Endothelial cell of hepatic sinusoid (primary cell): ENCODE data around the gene STXBP6.

Experiments
- in situ Hi-C: cut with HindIII; loops from 2 replicates; pipeline ENCODE4 v1.10.0; 2017; ENCODE audit warnings: low sequenced_read_pairs

Gene STXBP6

DNA sequence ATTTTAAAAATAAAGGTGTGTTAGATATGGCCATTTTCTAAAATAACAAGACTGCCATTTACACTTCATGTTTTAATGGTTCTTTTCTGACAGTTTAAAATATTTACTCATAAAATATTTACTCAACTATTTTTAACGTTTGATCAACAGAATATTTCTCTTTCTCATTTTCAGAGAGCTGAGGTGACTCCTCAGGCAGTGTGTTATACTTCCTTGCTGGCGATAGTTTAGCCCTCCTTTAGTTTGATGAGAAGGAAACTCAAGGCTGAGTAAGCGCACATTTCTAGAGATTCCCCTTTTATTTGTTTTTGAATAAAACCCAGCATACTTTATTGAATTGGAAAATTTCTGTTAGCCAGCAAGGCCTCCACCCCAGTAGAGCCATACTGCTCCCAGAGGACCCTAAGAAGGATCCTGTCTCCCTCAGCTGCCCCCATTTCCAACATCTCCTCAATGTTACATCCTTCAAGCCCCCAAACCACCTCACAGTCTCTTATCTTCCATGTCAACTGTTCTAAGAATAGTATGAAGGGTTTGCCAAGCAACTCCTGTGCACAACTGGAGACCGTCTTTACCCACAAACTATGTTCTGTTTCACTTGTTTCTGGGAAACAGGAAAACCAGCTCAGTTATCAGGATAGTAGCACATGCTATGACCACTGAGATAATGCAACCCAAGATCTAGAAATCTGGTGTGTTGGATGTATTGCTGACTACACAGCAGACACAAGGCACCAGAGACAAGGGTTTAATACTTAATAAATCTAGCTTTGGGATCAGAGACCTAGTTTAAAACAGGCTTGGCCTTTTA lies 129.5 kb downstream of the STXBP6 start:
- in situ Hi-C loops: no loop called here

DNA sequence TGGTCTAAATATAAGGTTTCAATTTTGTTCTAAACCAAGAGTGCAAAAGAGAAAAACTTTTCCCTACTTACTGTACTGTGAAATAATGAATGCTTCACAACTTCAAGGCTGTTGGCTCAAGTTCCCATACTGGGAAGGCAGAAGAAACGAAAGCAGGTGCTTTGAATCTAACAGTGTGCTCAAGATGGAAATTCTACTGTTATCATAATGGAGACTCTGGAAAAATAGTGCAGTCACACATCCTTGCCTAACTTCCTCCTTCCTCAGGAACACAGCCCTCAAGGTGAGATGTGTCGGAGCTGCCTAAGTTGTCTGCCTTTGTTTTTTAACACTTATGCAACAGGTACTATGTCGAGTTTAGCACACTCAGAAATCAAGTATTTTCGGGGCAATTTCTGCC lies 131.1 kb downstream of the STXBP6 start:
- in situ Hi-C loops: no loop called here

DNA sequence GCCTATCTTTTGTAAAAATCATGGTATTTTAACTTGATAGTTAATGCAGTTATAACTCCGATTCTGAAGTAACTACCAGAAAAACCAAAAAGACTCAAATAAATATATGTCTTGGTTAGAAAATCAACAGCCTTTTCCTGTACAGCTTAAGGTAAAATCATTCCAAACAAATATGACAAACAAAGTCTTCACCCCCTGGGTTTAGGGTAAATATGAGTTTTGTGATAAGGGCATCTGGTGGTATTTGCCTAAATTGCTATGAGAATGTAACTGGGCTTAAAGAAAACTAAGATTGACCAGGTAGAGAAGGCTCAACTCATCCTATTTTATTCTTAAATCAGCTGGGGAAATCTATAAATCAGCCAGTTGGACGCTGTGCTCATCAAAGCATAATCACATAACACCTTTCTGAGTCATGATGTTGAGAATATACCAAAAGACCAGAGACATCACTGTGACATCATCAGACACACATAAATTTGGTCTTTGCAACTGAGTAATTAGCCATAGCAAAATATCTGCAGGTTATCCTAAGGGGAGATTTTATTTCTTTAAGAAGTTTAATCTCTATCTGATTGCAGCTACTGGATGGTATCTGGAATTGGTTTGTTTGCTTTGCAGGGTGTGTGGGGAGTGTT lies 133.9 kb downstream of the STXBP6 start:
- in situ Hi-C loops: no loop called here

DNA sequence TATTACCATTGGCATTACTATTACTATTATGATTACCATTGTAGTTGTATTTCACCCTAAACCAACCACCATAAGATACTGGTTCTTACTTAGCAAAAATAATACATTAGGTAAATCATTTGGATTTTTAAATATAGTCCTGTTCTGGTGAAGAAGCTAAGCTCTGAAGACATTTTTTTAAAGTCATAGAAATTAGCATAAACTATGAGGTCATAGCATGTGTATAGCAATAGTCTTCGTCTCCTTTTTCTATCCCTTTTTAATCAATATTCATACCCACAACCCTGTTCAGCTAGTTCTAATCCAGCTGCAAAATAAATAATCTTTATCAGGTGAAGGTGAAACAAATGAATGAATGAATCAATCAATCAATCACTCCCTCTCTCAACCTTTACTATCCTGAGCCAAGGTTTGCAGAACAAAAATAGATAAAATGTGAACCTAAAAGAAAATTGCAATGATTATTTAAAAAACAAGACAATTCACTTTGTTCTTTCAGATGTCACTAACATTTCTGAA lies 134.5 kb downstream of the STXBP6 start:
- in situ Hi-C loops: no loop called here

DNA sequence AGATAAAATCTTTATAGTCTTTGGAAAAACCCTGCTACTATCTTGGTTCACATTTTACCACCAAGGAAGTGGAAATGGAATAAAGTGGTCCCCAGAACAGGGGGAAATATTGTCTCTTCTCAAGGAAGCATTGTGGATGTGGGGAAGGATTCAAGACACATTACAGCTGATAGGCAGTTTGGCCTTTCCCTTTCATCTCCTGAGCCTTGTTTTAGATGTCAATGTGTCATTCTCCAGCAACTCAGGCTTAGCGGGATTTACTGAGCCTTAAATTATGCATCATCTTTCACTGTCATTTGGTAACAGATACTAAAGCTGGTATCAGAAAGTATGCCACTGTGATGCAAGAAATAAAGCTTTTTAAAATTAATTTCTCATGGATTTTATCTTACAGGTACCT lies 136.2 kb downstream of the STXBP6 start:
- in situ Hi-C loops: no loop called here

DNA sequence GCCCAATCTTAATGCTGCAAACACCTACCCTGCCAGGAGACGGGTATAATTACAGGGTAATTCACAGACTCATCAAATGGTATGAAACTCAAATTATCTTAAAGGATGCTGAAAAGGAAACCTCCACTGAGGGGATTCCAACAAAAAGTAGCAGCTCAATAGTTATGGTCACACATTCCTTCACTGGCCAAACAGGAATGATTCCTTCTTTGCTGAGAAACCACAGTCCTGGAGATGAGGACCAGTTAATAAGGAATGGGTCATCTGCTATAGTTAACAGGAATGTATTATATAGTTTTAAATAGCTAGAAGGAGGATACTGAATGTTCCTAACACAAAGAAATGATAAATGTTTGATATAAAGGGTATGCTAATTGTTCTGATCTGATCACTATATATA lies 136.9 kb downstream of the STXBP6 start:
- in situ Hi-C loops: no loop called here

DNA sequence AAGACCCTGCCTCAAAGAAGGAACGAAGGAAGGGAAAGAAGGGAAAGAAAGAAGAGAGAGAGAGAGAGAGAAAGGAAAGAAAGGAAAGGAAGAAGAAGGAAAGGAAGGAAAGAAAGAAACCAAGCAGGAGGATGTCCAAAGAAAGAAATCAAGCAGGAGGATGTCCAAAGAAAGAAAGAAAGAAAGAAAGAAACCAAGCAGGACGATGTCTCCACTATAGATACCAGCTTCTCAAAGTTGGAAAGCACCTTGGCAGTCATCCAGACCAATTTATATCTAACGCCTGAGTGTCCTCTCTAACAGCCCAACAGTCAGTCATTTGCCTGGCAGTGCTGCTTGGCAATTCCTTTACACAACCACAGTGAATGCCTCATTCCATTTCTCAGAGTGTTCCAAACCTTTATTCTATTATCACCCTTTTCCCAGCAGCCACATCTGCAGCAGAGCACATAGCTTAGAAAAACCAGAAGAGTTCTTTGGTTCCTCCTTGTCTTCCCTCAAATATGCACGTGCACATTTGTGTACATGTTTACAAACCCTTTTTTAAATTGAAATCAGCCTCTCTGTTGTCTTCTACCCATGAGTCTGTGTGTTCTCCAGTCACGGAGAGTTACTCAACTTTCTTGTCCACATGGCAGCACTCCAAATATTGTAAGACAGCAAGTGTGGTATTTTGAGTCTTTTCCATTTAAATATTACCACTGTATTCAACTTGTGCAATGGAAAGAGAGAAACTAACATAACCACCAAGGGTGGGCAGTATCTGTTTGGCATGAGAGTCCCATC lies 138.4 kb downstream of the STXBP6 start:
- in situ Hi-C loops: no loop called here

DNA sequence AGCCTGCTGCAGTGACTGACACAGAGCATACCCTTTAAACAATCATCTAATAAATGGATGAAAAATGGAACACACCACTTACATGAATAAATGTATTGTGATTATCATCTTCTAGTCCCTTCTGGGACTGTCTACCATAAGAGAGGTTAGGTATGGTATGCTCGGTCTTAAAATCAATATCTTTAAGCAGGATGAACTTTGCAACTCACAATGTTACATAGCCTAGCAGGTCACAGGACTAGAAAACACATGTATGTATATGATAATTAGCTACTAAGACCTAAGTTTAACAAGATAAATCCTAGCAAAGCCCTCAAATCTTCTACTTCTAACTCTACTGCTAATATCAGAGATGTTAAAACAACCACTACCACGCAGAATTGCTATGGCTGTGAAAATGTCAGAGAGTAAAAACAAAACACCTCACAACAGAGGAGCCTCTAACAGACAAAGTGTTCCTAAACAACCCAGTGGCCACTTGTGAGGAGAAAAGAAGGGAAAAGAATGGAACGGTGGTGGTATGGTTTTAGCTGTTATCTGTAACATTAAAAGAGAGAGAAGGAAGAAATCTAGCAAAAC lies 139.4 kb downstream of the STXBP6 start:
- in situ Hi-C loops: no loop called here

DNA sequence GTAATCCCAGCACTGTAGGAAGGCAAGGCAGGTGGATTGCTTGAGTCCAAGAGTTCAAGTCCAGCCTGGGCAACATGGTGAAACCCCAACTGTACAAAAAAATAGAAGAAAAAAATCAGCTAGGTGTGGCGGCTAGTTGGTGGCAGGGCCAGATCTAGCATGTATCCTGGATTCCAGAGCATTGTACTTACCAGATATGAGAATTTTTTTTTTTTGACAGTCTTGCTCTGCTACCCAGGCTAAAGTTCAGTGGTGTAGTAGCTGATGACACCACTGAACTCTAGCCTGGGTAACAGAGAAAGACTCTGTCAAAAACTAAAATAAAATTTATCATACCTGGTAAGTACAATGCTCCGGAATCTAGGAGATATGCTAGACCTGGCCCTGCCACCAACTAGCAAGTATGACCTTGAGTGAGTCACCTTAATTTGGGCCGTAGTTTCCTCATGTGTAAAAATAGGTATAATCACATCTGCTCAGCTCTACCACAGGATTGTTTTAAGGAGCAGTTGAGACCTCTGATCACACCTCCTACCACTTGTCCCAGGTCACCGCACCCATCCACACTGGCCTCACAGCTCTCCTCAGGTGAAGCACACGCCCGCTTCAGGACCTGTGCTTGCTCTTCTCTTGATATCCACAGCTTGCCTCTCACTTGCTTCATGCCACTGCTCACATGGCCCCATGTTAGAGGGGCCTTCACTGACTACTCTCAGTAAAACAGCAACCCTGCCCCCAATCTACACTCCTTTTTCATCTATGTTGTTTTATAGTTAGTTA lies 140.2 kb downstream of the STXBP6 start:
- in situ Hi-C loops: no loop called here

DNA sequence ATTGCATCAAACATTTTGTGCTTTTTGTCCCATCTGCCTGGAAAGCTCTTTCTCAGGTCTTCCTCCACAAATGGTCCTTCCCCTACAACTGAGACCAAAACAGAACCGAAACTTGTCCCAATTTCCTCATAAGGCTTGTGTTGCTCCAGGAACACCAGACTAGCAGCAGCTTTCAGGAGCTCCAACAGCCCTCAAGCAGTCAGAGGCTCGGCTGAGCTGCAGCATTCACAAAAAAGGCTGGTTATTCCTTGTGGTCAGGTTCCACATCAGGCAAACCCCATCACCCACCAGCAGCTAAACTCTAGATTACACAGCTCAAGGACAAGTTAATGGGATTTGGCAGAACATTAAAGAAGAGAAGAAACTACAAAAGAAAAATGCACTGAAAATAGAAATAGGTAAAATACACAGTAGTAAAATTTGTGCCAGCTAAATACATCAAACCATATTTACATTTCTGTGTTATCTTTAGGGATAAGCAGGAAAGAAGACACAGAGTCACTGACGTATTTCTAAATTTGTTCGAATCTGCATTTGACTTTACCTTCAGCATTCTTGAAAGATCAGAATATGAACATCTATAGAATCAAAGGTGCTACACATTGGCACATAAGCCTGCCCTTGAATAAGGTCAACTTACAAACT lies 141.2 kb downstream of the STXBP6 start:
- in situ Hi-C loops: no loop called here

DNA sequence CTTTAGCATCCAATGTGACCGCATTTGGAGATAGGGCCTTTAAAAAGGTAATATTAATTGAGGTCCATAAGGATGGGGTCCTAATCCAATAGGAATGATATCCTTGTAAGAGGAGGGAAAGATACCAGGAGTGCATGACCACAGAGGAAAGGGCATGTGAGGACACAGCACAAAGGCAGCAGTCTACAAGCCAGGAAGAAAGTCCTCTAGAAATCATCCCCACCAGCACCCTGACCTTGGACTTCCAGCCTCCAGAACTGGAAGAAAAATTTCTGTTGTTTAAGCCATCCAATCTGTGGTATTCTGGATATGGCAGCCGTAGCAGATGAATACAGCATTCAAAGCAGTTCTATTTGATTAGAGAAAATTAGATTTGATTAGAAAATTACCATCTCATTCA lies 145.4 kb downstream of the STXBP6 start:
- in situ Hi-C loops: no loop called here

DNA sequence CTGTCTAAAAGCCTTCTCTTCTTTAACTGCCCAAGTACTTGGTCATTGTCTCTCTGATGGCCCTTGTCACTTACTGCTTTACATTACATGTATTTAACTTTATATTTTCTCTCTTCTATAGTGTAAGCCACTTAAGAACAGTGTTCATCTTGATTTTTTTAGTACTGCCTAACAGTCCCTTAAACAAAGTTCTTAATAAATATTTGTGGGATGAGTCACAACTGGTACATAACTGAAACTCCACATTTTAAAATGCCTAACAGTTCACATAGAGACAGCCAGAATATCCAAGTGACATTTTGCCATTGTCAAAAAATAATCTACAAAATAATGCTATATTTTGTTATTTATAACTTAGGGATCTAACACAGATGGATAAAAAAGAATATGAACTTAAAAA lies 146.6 kb downstream of the STXBP6 start:
- in situ Hi-C loops: no loop called here

DNA sequence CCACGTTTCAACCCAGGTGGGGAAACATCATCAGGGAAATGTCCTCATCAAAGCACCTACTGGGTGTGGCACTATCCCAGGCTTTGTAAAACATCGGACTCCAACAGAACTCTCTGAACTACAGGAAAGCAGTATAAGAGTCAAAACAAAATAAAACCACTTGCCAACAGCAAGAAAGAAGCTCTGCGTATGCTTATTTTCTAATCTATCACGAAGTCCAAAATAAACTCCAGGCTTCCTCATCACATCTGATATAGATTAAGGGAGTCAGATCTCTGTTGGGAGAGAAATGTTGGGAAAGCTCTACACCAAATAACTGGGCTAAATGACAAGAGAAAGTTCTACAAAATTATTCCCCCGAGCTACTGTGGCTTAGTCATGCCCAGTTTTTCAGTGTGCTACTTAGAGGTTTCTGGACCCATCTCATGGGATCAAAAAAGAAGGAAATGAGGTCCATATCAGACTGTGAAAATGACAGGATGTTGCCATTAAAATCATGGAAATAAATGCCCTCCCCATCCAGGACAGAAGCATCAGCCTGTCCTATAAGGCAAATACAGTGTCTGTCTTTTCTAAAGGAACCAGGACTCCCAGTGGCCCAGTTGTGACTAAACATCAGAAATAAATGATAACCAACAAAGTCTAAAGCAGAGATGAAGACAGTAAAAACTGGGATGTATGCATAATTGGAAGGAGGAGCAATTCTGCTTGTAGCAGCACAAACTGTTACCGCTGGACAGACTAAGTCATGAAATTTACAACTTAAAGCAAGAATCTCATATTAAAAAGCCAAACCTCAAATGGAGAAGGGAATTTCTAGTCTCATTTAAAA lies 149.5 kb downstream of the STXBP6 start:
- in situ Hi-C loops: no loop called here

DNA sequence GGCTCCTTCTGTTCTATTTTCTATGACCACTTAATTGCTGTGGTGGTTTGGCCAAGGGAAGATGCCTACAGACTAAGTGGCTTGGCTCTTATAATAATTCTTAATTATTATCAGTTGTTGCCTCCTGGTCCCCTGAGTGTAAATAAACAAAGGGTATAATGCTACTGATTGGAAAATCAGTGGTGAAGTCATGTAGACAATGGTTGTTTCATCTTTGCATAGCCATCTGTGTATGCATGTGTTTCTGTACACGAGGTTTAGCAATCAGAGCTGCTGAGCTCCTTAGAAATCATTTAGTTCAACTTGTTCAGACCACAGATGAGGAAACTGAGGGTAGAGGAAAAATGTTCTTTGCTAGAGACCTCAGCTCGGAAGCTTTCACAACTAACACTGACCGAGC lies 152.2 kb downstream of the STXBP6 start:
- in situ Hi-C loops: no loop called here

DNA sequence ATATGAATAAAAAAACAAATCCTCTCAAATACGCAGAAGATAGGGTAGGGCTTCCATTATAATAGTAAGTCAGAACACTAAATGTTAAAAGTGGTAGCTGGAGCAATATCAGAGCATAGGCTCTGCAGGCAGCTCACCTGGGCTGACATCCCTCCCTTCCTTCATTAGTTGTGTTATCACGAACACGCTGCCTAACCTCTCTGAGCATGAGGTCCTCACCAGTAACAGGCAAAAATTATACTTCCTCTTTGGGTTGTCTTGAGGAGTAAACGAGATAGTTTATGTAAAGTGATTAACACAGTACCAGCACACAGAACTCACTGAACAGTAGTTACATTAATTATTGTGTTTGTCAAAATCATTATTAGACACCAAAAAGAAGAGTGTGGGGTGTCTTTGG lies 154.3 kb downstream of the STXBP6 start:
- in situ Hi-C loops: no loop called here

DNA sequence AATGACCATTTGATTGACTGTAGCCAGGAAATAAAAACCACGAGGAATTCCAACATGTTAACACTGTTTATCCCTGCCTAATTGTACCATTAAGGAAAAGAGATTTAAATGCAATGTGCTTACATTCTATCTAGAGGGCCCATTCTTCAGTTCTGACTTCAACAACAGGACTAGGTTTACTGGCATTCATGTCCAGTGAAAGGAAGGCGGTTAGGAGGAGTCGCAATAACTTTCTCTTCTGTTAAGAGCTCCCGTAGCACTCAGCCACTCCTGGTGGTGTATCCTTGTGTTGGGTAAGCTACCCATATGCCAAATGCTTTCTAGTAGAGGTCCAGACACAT lies 154.7 kb downstream of the STXBP6 start:
- in situ Hi-C loops: no loop called here

DNA sequence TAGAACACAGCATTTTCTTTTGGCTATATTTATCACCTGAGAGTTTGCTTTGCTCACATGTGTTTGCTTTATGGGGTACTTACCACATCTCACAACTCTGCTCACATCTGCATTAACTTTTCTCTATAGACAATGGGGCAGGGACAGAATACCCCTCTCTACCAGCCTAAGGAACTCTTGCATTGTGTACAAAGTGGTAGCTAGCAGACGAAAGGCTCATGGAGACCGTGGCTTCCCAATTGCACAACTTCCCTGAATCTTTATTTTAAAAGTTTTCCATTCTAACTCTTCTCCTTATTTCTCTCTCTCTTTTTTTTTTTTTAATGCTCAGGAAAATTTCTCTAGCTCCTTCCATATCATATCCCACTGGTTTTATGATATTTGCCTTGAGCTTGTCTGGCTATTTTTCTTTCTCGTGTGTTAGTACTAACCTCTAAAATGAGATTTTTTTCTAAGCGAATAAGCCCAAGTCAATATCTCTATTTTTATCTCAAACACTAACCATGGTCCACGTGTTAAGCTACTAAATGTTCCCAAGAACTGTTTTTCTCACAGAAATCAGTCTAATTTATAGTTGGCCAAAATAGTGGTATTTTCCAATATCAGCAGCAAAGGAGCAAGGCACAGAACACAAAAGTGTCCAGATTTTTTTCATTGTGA lies 155.2 kb downstream of the STXBP6 start:
- in situ Hi-C loops: no loop called here

DNA sequence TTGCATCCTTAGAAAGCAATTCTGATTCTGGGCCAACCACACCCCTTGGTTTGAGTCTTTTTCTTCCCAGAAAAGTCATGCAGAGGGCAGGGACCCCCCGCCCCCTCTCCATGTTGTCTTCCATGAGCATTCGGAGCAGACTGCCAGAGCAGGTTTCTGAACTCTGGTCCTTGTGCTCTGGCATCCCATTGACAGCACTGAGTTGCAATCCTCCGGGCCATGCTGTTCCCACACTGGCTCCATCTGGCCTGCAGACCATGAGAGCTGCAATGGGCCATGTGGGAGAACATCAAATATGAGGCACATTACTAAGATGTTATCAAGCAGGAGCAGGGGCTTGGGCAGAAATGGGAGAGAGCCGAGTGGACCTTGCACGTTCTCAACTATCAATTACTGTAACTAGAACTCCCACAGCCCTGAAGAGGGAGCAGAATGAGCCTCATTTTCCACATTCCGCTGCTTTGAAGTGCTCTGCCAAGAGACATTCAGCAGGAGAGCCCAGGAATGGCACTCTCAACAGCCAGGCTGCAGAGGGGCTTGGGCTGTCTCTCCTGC lies 157.4 kb downstream of the STXBP6 start:
- in situ Hi-C loops: no loop called here
